Mucosa of descending colon (tissue), 3 donors: ENCODE results near the gene PTPRJ. TPM values are rescaled to one million over a fixed set of nuclear protein-coding genes. Genes with fewer than 3 reads are reported as not detected.
A peak's percentile ranks its signal among the peaks of the same experiment; 100 is the strongest.

Experiments
- ATAC-seq: fragments of 200-7000 bp; cut with Tn5 transposase; one replicate; pipeline ENCODE4 v1.9.1; 2020; ENCODE audit warnings: mild to moderate bottlenecking, moderate library complexity
- DNase-seq, 3 donors: peaks; one replicate each; pipeline ENCODE4 v3.0.0-alpha.2; 2020
- H3K36me3 ChIP-seq: fragments of 200-600 bp; one replicate; pipeline ENCODE4 v1.8.0; 2021; ENCODE audit warnings: low read depth, mild to moderate bottlenecking
- H3K4me1 ChIP-seq: fragments of 200-600 bp; one replicate; pipeline ENCODE4 v1.8.0; 2021; ENCODE audit warnings: low read depth, mild to moderate bottlenecking
- H3K4me3 ChIP-seq: fragments of 200-600 bp; one replicate; pipeline ENCODE4 v1.8.0; 2021; ENCODE audit warnings: mild to moderate bottlenecking
- H3K9me3 ChIP-seq: fragments of 200-600 bp; one replicate; pipeline ENCODE4 v1.8.0; 2021; ENCODE audit warnings: mild to moderate bottlenecking
- intact Hi-C, 2 donors: fragments of 100-400 bp; cut with DNase I in 1 of 2; cut with micrococcal nuclease in 1 of 2; formaldehyde crosslinking; loops; one replicate each; pipeline versions ENCODE4 v1.11.0 to v1.11.1; 2022; cut with DNase I, micrococcal nuclease
- total RNA-seq, 3 donors: library from RNA; stranded (reverse); fragmentation: NEBNext Ultra II Directional in 2 of 3; extraction: Animal tissue kit (Norgen Biotek cat#: 25700) in 2 of 3; gene quantifications; one replicate each; pipeline versions ENCODE4 v1.2.1 to v1.2.4, GENCODE V29; 2021 to 2023
- TF ChIP-seq, protein P1 (sequence below): fragments of 200-600 bp; IDR thresholded peaks from one replicate; pipeline ENCODE4 v1.8.0; 2022; ENCODE audit warnings: antibody characterized with exemption, mild to moderate bottlenecking
- donor health status: DM: no; HTN: no; CAD: no; lungs with moderate emphysema.
- donor health status: DM: no; HTN: no; CAD: no.
- donor health status: DM: no; HTN: yes; CAD: no.

PTPRJ gene
- total RNA-seq, 3 donors from 2014 or later, result 27.8 to 54.6 (median 44.0) TPM

DNA sequence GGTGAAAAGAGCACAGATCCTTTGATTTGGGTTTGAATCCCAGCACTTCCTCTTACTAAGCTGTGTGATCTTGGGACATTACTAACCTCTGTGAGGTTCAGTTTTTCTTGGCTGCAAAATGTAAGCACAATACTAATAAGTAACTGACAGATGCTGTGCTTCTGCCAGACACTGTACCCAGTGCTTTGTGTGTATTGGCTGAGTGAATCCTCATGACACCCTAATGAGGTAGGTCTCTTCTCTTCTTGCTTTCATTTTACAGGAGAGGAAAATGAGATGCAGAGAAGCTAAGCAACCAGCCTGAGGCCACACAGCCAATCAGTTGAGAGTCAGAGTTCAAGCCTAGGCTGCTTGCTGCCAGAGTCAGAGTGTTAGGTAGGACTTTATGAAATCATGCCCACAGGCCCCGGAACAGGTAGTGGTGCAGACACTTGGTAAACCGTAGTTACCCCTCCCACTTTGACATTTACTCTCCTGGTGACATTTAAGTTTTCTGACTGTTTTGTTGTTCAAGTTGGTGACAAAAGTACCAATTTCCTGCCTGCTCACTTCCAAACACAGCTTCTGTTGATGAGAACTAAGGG, 21.2 kb downstream of the PTPRJ start:
- TF ChIP-seq, protein P1, sequence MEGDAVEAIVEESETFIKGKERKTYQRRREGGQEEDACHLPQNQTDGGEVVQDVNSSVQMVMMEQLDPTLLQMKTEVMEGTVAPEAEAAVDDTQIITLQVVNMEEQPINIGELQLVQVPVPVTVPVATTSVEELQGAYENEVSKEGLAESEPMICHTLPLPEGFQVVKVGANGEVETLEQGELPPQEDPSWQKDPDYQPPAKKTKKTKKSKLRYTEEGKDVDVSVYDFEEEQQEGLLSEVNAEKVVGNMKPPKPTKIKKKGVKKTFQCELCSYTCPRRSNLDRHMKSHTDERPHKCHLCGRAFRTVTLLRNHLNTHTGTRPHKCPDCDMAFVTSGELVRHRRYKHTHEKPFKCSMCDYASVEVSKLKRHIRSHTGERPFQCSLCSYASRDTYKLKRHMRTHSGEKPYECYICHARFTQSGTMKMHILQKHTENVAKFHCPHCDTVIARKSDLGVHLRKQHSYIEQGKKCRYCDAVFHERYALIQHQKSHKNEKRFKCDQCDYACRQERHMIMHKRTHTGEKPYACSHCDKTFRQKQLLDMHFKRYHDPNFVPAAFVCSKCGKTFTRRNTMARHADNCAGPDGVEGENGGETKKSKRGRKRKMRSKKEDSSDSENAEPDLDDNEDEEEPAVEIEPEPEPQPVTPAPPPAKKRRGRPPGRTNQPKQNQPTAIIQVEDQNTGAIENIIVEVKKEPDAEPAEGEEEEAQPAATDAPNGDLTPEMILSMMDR, result no peak
- peak; percentile 64 for ATAC-seq
- peak in 1 of 3 donors; percentile 52 for DNase-seq
- Histone ChIP-seq H3K9me3 (no peaks in the 10 kb centered on the region), H3K4me3 (no peak overlapping the region), H3K4me1 (peaks cover 31% of the 10 kb centered on the region), H3K36me3 (no peaks in the 10 kb centered on the region)
- intact Hi-C loops, result no loop called here

DNA sequence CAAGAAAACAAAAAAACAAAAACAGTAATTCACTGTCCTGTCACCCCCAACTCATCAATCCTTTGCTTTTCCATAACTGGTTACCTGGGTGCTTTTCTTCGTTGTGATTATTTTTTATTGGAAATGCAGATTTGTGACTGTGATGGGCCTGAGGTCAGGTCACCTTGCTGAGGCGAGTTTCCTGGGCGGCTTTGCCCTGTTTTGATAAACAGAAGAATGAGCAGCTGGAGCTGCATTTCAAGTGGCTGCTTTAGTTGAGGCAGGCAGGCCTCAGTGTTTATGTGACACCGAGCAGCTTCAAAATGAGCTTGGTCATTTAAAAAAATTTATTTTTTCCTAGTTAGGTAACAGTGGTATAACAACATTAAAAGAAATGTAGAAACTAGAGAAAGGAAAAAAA, 22.2 kb downstream of the PTPRJ start:
- intact Hi-C loops, result no loop called here
- H3K9me3 ChIP-seq, result no peaks in the 10 kb centered on the region
- no peak for ATAC-seq
- TF ChIP-seq, protein P1, result no peak
- peaks cover 25% of the 10 kb centered on the region for H3K4me1 ChIP-seq
- no peak overlapping the region for H3K4me3 ChIP-seq
- no peak for DNase-seq
- H3K36me3 ChIP-seq, result no peaks in the 10 kb centered on the region

DNA sequence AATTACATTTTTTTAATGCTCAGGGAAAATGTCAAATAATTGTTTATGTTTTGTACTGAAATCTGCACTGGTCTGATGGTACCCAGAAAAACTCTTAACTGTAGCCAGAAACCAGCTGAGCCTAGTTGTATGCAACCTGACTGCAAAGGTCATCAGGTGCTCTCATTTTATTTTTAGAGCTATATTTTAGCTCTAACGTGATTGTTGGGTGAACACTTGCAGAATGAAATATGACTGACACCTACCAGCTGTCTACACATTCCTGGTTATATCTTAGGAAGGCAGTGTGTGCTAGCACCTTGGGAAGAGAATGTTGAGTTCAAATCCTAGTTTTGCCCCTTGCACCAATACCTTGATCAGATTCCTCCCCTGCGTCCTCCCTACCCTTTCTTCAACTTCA, 23.6 kb downstream of the PTPRJ start:
- intact Hi-C loops, result no loop called here
- Histone ChIP-seq H3K4me1 (peaks cover 22% of the 10 kb centered on the region), H3K9me3 (no peaks in the 10 kb centered on the region), H3K36me3 (no peaks in the 10 kb centered on the region), H3K4me3 (no peak overlapping the region)
- TF ChIP-seq, protein P1, result no peak
- DNase-seq, result no peak
- ATAC-seq, result no peak

DNA sequence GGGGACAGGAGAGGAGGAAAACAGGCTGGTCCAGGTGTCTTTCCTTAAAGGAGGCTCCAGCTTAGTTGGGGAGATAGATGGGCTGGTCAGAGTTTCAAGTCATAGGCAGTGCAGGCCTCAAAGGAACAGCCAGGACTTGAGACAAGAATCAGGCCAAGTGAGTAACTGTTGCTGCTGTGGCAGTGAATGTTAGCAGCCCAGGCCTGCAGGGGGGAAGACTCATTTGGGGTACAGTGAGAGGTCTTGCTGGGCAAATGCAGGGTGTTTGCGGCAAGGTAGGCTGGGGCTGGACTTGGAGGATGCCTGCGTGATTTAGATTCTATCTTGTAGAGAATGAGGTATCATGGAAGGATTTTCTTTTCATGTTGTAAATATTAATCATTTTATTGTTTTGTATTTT, 24.1 kb downstream of the PTPRJ start:
- ATAC-seq (no peak), DNase-seq (no peak)
- TF ChIP-seq, protein P1, result no peak
- intact Hi-C loops, result no loop called here
- Histone ChIP-seq H3K9me3 (no peaks in the 10 kb centered on the region), H3K4me1 (peaks cover 19% of the 10 kb centered on the region), H3K4me3 (no peak overlapping the region), H3K36me3 (no peaks in the 10 kb centered on the region)

DNA sequence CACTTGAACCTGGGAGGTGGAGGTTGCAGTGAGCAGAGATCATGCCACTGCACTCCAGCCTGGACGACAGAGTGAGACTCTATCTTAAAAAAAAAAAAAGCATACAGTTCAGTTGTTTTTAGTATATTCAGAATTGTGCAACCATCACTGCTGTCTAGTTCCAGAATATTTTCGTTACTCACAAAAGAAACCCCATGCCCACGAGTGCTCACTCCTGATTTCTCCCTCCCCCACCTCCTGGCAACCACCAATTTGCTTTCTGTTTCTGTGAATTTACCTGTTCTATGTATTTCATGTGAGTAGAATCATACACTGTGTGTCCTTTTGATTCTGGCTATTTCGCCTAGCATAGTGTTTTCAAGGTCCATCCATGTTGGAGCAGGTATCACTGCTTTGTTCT, 24.8 kb downstream of the PTPRJ start:
- no peaks in the 10 kb centered on the region for H3K9me3 ChIP-seq
- no peak overlapping the region for H3K4me3 ChIP-seq
- TF ChIP-seq, protein P1, result no peak
- peaks cover 19% of the 10 kb centered on the region for H3K4me1 ChIP-seq
- ATAC-seq, result no peak
- H3K36me3 ChIP-seq, result no peaks in the 10 kb centered on the region
- no peak for DNase-seq
- intact Hi-C loops, result no loop called here

DNA sequence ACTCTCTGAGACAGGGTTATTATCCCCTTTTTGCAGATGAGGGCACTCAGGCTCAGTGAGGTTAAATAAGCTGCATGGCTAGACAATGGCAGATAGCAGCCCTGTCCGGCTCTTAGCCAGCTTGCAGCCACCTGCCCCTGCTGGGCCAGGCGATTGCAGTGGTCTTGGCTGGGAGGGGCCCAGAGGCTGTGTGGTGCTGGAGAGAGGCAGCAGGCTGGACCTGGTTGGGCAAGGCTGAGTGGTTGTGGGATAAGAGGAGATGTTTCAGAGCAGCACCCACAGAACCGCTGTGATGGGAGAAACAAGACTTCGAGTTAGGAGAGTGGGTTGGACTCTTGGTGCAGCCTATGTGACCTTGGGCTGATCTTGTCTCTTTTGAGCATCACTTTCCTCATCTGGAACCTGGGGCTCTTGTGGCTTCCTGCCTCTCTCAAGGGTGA, 25.5 kb downstream of the PTPRJ start:
- no peak for ATAC-seq
- Histone ChIP-seq H3K4me1 (peaks cover 14% of the 10 kb centered on the region), H3K4me3 (no peak overlapping the region), H3K36me3 (no peaks in the 10 kb centered on the region), H3K9me3 (no peaks in the 10 kb centered on the region)
- TF ChIP-seq, protein P1, result no peak
- intact Hi-C loops, result no loop called here
- DNase-seq, result no peak
